WTC11 (cell line): ENCODE results near the gene ATP2A3. TPM values are rescaled to one million over a fixed set of nuclear protein-coding genes. Genes with fewer than 3 reads are reported as not detected.

Experiments used
- ATAC-seq: fragments of 200-7000 bp; cut with Tn5 transposase; 2 replicates; pipeline ENCODE4 v1.10.0; 2021; ENCODE audit warnings: mild to moderate bottlenecking, moderate library complexity
- CTCF ChIA-PET: fragments of 300-600 bp; sonication (Branson Sonifier 250); formaldehyde crosslinking; loops from one replicate; lab custom pipeline; 2021; ENCODE audit warnings: antibody characterized with exemption; lab: Charles Lee
- POLR2A ChIA-PET: fragments of 350-600 bp; sonication (Branson Sonifier 250); formaldehyde crosslinking; loops from one replicate; lab custom pipeline; 2021; ENCODE audit warnings: antibody characterized with exemption; lab: Charles Lee
- DNase-seq: peaks from one replicate; pipeline ENCODE4 v3.0.0; 2021; ENCODE audit warnings: low spot score
- H3K27ac Mint-ChIP-seq: 2 replicates; pipeline ENCODE4 v1.8.0; 2021; ENCODE audit warnings: mixed read lengths
- H3K27me3 Mint-ChIP-seq: 2 replicates; pipeline ENCODE4 v1.8.0; 2021; ENCODE audit warnings: low read depth, mild to moderate bottlenecking, moderate library complexity, mixed read lengths
- H3K36me3 Mint-ChIP-seq: 2 replicates; pipeline ENCODE4 v1.8.0; 2021; ENCODE audit warnings: mixed read lengths
- H3K4me1 Mint-ChIP-seq: 2 replicates; pipeline ENCODE4 v1.8.0; 2022; ENCODE audit warnings: mixed read lengths
- H3K4me3 Mint-ChIP-seq: 2 replicates; pipeline ENCODE4 v1.8.0; 2021; ENCODE audit warnings: mild to moderate bottlenecking, moderate library complexity, mixed read lengths
- H3K9me3 Mint-ChIP-seq: 2 replicates; pipeline ENCODE4 v1.8.0; 2021; ENCODE audit warnings: mixed read lengths
- ATF1 ChIP-seq: sonication (generic); formaldehyde crosslinking; IDR thresholded peaks from 2 replicates; pipeline ENCODE4 v1.8.1; 2023; ENCODE audit warnings: mild to moderate bottlenecking, moderate library complexity, missing genetic modification reagents
- CBFB ChIP-seq: sonication (generic); formaldehyde crosslinking; IDR thresholded peaks from 2 replicates; pipeline ENCODE4 v1.8.1; 2022; ENCODE audit warnings: mild to moderate bottlenecking, low read depth, missing genetic modification reagents
- CREB1 ChIP-seq: sonication (generic); formaldehyde crosslinking; IDR thresholded peaks from 2 replicates; pipeline ENCODE4 v1.8.0; 2023; ENCODE audit warnings: mild to moderate bottlenecking, missing genetic modification reagents
- CREM ChIP-seq: sonication (generic); formaldehyde crosslinking; IDR thresholded peaks from 2 replicates; pipeline ENCODE4 v1.8.1; 2022; ENCODE audit warnings: mild to moderate bottlenecking, missing genetic modification reagents, moderate library complexity
- EMX1 ChIP-seq: fragments of 250-450 bp; sonication (Bioruptor Pico); IDR thresholded peaks from 2 replicates; pipeline ENCODE4 v1.8.0; 2021; ENCODE audit warnings: mild to moderate bottlenecking
- GABPB1 ChIP-seq: sonication (generic); formaldehyde crosslinking; IDR thresholded peaks from 2 replicates; pipeline ENCODE4 v1.8.1; 2023; ENCODE audit warnings: mild to moderate bottlenecking, missing genetic modification reagents
- GTF2I ChIP-seq: fragments of 250-450 bp; sonication (Bioruptor Pico); conservative IDR thresholded peaks from 2 replicates; pipeline ENCODE4 v1.4.0; 2021; ENCODE audit warnings: mild to moderate bottlenecking
- MXD4 ChIP-seq: fragments of 250-450 bp; sonication (Bioruptor Pico); IDR thresholded peaks from 2 replicates; pipeline ENCODE4 v1.8.0; 2021; ENCODE audit warnings: mild to moderate bottlenecking, moderate library complexity, borderline replicate concordance
- MYBL2 ChIP-seq: sonication (generic); formaldehyde crosslinking; IDR thresholded peaks from 2 replicates; pipeline ENCODE4 v1.8.1; 2023; ENCODE audit warnings: mild to moderate bottlenecking, moderate library complexity, missing genetic modification reagents
- SMAD3 ChIP-seq: sonication (generic); formaldehyde crosslinking; IDR thresholded peaks from 2 replicates; pipeline ENCODE4 v1.8.0; 2022; ENCODE audit warnings: missing genetic modification reagents, mild to moderate bottlenecking, borderline replicate concordance
- TEAD4 ChIP-seq: sonication (generic); formaldehyde crosslinking; IDR thresholded peaks from 2 replicates; pipeline ENCODE4 v1.8.0; 2022; ENCODE audit warnings: mild to moderate bottlenecking, missing genetic modification reagents
- ZBTB21 ChIP-seq: sonication (generic); formaldehyde crosslinking; IDR thresholded peaks from 2 replicates; pipeline ENCODE4 v1.8.1; 2023; ENCODE audit warnings: mild to moderate bottlenecking, missing genetic modification reagents, borderline replicate concordance
- ZNF232 ChIP-seq: sonication (generic); formaldehyde crosslinking; IDR thresholded peaks from 2 replicates; pipeline ENCODE4 v1.8.0; 2022; ENCODE audit warnings: mild to moderate bottlenecking, missing genetic modification reagents
- ZNF263 ChIP-seq: sonication (generic); formaldehyde crosslinking; IDR thresholded peaks from 2 replicates; pipeline ENCODE4 v1.8.1; 2022; ENCODE audit warnings: low read depth, mild to moderate bottlenecking, moderate library complexity, missing genetic modification reagents
- total RNA-seq: library from RNA; stranded (reverse); gene quantifications from 3 replicates; pipeline ENCODE4 v1.2.3, GENCODE V29; 2021
- TF ChIP-seq, protein P1 (sequence below): sonication (generic); formaldehyde crosslinking; IDR thresholded peaks from 2 replicates; pipeline ENCODE4 v1.8.0; 2022; ENCODE audit warnings: mild to moderate bottlenecking, missing genetic modification reagents
- TF ChIP-seq, protein P2 (sequence below): sonication (generic); formaldehyde crosslinking; conservative IDR thresholded peaks from 2 replicates; pipeline ENCODE4 v1.8.1; 2023; ENCODE audit warnings: mild to moderate bottlenecking, low read depth, missing genetic modification reagents, moderate library complexity
- TF ChIP-seq, protein P3 (sequence below): fragments of 250-450 bp; sonication (Bioruptor Pico); IDR thresholded peaks from 2 replicates; pipeline ENCODE4 v2.1.2; 2022; ENCODE audit warnings: mild to moderate bottlenecking, moderate library complexity
- TF ChIP-seq, protein P4 (sequence below): sonication (generic); formaldehyde crosslinking; IDR thresholded peaks from 2 replicates; pipeline ENCODE4 v1.8.1; 2022; ENCODE audit warnings: mild to moderate bottlenecking, missing genetic modification reagents, moderate library complexity, borderline replicate concordance
- TF ChIP-seq, protein P5 (sequence below): sonication (generic); formaldehyde crosslinking; IDR thresholded peaks from 2 replicates; pipeline ENCODE4 v1.8.1; 2023; ENCODE audit warnings: mild to moderate bottlenecking, missing genetic modification reagents

Gene ATP2A3
- total RNA-seq, 1 experiment from 2014 or later = 37.8 TPM

DNA sequence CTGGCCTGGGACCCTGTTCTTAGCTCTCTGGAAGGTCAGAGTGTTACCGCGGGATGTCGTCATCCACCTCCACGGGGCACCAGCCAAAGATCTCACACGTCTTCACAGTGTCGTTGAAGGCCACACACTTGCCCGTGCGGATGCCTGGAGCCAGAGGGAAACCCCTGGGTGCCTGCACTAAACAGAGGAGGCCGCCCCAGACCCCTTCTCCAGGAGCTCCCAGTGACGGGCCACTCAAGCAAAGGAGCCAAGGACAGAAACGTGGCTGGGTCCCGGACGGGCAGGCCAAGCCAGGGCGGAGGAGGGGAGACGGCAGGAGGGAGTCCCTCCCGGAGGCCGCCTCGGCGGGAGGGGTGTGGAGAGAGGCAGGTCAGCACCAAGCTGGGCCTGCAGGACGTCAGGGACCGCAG lies 60.4 kb downstream of the ATP2A3 start:
- Mint-ChIP-seq H3K27me3 (no peaks in the 10 kb centered on the region), H3K9me3 (no peaks in the 10 kb centered on the region), H3K27ac (no peak overlapping the region), H3K36me3 (no peaks in the 10 kb centered on the region), H3K4me1 (peaks cover 13% of the 10 kb centered on the region), H3K4me3 (no peak overlapping the region)
- ATAC-seq = no peak
- CTCF ChIA-PET = interaction anchor here (0.8 to 4.7 kb wide), 6 partner anchors 10 to 104 kb away, joined by 3 to 31 read pairs (median 6); partner anchors contain the start of genes CAMKK1 and NCBP3
- DNase-seq = no peak
- TF ChIP-seq GABPB1 (CRISPR knock-in tag) = peak; percentile 93
- TF ChIP-seq EMX1 (CRISPR knock-in tag) = no peak
- POLR2A ChIA-PET = no interaction called here

DNA sequence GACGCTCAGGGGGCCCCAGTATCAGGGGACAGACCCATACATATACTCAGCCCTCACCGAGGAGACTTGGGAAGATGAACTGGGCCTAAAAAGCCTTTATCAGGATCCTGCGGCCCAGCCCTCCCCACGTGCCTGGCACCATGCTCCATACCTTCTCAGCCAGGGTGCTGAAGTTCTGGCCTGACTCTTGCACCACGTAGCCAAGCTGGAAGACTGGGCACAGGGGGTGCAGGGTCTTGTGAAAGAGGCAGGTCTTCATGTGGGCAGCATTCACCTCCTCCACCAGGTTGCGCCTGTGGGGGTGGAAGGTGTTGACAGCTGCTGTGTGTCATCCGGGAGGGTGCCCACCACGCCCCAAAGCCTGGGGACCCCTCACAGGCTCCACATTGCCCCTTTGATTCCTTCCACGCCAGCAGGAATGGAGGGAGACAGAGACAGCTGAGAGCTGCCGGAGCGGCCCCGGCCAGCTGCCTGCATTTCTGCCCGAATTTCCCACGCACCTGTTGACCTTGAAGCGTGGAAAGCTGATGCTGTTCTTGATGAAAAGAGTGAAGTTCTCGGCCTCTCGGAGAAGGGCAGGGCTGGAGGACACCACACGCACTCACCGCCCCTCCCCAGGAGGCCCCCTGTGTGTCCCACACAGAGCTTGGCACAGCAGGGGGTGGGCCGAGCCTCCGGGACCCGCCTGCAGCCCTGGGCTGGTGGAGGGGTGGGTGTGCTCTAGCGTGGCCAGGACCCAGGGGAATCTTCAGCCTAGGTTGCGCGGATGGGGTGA lies 61.0 kb downstream of the ATP2A3 start:
- POLR2A ChIA-PET = no interaction called here
- DNase-seq = no peak
- no peak for ATAC-seq

DNA sequence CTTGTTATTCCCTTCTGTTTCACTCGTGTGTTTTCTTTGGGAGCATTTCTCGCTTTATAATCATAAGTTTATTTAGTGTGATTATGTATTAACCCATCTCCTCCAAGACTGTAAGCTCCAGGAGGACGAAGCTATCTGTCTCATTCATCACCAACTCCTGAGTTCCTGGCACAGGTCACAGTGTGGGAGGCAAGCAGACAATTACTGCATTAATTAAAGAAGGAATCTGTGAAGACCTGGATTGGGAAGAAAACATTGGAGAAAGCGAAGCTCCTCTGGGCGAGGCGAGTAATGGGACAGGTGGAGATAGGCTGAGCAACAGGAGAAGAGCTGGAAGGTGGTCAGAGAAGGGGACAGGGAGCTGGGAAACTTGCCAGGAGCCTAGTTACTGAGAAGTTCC lies 63.6 kb downstream of the ATP2A3 start:
- POLR2A ChIA-PET = no interaction called here
- Mint-ChIP-seq H3K36me3 (no peaks in the 10 kb centered on the region), H3K4me1 (peaks cover 7% of the 10 kb centered on the region), H3K27me3 (no peaks in the 10 kb centered on the region), H3K4me3 (no peak overlapping the region), H3K27ac (peak overlapping the region; percentile 21), H3K9me3 (no peaks in the 10 kb centered on the region)
- DNase-seq (no peak), ATAC-seq (no peak)
- TF ChIP-seq CREM = no peak
- no peak for TF ChIP-seq ZNF263 (CRISPR knock-in tag)
- no peak for TF ChIP-seq CREB1 (CRISPR knock-in tag)
- no peak for TF ChIP-seq CBFB
- TF ChIP-seq, protein P1, sequence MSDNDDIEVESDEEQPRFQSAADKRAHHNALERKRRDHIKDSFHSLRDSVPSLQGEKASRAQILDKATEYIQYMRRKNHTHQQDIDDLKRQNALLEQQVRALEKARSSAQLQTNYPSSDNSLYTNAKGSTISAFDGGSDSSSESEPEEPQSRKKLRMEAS = no peak
- TF ChIP-seq, protein P2, sequence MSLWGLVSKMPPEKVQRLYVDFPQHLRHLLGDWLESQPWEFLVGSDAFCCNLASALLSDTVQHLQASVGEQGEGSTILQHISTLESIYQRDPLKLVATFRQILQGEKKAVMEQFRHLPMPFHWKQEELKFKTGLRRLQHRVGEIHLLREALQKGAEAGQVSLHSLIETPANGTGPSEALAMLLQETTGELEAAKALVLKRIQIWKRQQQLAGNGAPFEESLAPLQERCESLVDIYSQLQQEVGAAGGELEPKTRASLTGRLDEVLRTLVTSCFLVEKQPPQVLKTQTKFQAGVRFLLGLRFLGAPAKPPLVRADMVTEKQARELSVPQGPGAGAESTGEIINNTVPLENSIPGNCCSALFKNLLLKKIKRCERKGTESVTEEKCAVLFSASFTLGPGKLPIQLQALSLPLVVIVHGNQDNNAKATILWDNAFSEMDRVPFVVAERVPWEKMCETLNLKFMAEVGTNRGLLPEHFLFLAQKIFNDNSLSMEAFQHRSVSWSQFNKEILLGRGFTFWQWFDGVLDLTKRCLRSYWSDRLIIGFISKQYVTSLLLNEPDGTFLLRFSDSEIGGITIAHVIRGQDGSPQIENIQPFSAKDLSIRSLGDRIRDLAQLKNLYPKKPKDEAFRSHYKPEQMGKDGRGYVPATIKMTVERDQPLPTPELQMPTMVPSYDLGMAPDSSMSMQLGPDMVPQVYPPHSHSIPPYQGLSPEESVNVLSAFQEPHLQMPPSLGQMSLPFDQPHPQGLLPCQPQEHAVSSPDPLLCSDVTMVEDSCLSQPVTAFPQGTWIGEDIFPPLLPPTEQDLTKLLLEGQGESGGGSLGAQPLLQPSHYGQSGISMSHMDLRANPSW (CRISPR knock-in tag) = no peak
- TF ChIP-seq, protein P3, sequence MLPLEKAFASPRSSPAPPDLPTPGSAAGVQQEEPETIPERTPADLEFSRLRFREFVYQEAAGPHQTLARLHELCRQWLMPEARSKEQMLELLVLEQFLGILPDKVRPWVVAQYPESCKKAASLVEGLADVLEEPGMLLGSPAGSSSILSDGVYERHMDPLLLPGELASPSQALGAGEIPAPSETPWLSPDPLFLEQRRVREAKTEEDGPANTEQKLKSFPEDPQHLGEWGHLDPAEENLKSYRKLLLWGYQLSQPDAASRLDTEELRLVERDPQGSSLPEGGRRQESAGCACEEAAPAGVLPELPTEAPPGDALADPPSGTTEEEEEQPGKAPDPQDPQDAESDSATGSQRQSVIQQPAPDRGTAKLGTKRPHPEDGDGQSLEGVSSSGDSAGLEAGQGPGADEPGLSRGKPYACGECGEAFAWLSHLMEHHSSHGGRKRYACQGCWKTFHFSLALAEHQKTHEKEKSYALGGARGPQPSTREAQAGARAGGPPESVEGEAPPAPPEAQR = no peak
- TF ChIP-seq TEAD4 (CRISPR knock-in tag) = no peak
- no peak for TF ChIP-seq GTF2I (CRISPR knock-in tag)
- TF ChIP-seq GABPB1 (CRISPR knock-in tag) = no peak
- TF ChIP-seq MYBL2 (CRISPR knock-in tag) = no peak
- TF ChIP-seq, protein P4, sequence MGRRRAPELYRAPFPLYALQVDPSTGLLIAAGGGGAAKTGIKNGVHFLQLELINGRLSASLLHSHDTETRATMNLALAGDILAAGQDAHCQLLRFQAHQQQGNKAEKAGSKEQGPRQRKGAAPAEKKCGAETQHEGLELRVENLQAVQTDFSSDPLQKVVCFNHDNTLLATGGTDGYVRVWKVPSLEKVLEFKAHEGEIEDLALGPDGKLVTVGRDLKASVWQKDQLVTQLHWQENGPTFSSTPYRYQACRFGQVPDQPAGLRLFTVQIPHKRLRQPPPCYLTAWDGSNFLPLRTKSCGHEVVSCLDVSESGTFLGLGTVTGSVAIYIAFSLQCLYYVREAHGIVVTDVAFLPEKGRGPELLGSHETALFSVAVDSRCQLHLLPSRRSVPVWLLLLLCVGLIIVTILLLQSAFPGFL (CRISPR knock-in tag) = no peak
- TF ChIP-seq ATF1 = no peak
- TF ChIP-seq ZNF232 (CRISPR knock-in tag) = no peak
- TF ChIP-seq ZBTB21 = no peak
- TF ChIP-seq SMAD3 (CRISPR knock-in tag) = no peak
- CTCF ChIA-PET = interaction anchor here (0.6 to 1.4 kb wide), 4 partner anchors 10 to 719 kb away, joined by 3 to 5 read pairs (median 4); no protein-coding TSS in a partner anchor

More for the DNA sequence above, 61.0 kb downstream of the ATP2A3 start:
- CTCF ChIA-PET = interaction anchor here (0.6 to 4.7 kb wide), 8 partner anchors 10 to 511 kb away, joined by 3 to 31 read pairs (median 5); partner anchors contain the start of genes CAMKK1 and NCBP3
- H3K27me3 Mint-ChIP-seq = no peaks in the 10 kb centered on the region
- TF ChIP-seq, protein P5, sequence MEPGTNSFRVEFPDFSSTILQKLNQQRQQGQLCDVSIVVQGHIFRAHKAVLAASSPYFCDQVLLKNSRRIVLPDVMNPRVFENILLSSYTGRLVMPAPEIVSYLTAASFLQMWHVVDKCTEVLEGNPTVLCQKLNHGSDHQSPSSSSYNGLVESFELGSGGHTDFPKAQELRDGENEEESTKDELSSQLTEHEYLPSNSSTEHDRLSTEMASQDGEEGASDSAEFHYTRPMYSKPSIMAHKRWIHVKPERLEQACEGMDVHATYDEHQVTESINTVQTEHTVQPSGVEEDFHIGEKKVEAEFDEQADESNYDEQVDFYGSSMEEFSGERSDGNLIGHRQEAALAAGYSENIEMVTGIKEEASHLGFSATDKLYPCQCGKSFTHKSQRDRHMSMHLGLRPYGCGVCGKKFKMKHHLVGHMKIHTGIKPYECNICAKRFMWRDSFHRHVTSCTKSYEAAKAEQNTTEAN (CRISPR knock-in tag) = 0 out of 2 replicates have a peak, but pooled peaks have one; percentile 22
- no peak for TF ChIP-seq MXD4
- no peak overlapping the region for H3K4me3 Mint-ChIP-seq
- H3K36me3 Mint-ChIP-seq = no peaks in the 10 kb centered on the region
- no peak overlapping the region for H3K27ac Mint-ChIP-seq
- H3K9me3 Mint-ChIP-seq = no peaks in the 10 kb centered on the region
- H3K4me1 Mint-ChIP-seq = peaks cover 13% of the 10 kb centered on the region
